ENCODE results near the gene LRBA.
"Not testable (repeated sequence)": the region's sequence is repeated elsewhere in the genome, so short reads cannot be mapped to it uniquely, and the experiment has no call there.

LRBA gene

DNA sequence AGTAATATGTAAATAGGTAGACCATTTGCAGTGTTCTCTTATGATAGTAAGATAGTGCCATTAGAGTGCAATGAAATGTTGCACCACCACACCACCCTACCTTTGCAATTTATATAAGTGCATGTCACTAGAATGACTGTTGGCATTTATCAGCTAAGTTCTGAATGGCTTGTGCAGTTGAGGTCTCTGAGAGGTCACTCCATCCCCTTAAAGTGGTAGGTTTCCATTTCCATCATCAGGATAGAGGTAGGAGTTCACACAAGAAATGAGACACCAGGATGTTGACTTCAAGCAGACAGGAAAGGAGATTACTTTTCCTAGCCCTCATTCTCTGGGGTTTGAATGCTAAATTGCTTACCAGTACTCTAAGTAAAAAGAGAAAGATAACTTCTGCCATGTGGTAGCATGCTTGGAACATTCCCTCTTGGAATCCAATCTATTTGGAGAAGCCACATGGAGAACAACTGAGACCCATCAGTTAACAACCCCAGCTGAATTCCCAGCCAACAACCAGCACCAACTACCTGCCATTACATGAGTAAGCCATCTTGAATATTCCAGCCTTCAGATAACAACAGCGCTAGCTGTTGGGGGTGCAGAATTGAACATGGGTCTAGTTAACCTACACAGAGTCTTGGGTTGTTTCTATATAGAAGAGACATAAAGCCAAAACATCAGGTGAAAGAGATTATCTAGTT, 6.7 kb upstream of the LRBA start:
- no peak for DNase-seq

DNA sequence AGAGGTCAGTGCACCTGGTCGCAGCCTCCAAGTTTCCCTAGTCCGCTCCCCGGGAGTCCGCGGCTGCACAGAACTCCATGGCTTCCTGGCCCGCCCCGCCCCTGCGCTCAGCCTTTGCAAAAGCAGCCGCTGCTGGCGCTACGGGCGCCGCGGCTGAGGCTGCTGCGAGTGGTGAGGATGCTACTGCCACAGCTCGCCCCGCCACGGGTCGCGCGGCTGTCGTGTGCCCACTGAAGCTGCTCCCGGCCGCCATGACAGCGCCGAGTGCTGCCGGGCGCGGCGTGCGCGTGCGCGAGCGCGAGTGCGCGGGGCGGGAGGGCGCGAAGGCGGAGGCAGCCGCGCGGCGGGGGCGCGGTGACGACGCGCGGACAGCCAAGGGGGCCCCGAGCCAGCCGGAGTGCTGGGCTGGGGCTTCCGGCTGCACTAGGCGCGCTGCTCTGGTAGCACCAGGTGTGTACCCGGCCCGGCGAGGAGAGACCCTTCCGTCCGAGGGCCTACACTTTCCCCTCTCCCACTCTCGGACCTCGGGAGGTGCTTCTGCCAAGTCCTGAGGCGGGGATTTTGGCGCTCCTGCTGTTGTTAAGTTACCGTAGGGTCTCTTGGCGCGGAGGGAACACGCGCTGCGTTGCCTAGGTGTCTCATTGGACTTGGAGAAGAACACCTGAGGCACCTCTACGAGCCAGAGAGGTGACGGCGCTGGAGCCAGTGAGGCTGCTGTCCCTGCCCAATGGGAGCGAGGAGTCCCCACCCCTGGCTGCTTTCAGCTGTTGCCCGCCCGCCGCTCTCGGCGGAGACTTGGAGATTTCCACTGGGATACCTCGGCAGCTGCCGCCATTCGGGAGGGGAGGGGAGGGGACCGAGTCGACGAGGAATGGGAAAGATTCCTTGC, 619 bp upstream of the LRBA start:
- DNase-seq = peak; percentile 76

DNA sequence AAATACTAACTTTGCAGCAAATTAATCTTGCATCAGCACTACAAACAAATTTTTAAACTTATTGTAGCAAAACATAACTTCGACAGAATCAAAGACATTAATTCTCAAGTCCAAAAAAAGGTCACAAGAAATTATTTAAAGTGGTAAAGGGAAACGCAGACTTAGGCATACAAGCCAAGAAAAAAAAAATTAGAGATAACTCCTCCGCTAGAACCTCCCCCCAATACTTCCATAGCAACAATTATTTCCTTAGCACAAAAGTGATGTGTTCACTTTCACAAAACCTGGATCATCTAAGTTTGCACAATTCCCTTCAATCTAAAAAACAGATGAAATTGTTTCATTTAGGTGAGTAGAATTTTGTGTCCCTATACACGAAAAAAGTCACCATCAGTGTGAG, 1.1 kb downstream of the LRBA start:
- DNase-seq = no peak

DNA sequence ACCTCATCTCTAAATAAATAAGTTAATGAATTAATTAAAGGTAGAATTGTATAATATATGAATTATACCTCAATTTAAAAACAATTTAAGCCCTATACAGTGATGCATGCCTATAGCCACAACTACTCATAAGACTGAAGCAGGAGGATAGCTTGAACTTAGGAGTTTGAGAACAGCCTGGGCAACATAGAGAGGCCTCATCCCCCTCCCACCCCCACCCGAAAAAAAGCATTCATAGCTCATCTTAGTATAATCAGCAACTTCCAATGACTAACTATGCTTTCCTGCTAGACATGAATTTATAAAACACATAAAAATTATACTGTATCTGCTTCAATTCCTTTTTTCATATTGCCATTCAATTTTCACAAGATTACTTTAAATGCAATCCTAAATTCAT, 1.6 kb downstream of the LRBA start:
- DNase-seq = no peak

DNA sequence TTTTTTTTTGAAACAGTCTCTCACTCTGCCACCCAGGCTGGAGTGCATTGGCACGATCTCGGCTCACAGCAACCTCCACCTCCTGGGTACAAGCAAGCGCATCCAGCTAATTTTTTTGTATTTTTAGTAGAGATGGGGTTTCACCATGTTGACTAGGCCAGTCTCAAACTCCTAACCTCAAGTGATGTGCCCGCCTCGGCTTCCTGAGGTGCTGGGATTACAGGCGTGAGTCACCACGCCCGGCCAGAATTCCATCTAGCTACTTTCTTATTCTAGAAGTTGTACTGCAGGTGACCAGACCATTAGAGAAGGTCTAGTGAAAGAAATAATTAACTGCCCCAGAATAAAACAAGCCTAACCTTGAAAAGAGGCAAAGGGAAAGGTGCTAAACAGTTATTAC, 2.3 kb downstream of the LRBA start:
- no peak for DNase-seq

DNA sequence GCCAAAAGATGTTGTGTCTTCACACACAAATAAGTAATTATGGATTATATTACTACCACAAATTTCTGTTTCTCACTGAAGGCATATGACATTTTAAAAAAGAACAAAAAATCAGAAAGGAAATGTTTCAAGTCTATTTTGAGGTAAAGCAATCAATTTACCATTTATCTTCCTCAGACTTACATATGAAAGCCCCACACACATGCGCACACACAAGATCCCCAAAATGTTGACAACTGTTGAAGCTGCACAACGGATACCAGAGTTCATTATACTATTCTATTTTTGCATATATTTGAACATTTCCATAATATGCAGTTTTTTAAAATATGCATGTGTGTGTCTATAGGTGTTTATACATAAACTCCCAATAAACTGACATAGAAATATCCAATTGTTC, 2.7 kb downstream of the LRBA start:
- no peak for DNase-seq

DNA sequence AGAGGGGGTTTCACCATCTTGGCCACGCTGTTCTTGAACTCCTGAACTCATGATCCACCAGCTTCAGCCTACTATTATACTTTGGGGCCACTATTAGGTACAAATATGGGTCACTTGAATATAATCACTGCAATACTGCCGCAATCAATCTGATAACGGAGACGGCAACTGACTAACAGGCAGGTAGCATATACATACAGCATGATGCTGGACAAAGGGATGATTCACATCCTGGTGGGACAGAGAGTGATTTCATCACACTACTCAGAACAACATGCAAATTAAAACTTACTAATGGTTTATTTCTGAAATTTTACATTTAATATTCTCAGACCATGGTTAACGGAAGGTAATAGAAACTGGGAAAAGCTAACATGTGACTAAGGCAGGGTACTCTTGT, 10.9 kb downstream of the LRBA start:
- no peak for DNase-seq

DNA sequence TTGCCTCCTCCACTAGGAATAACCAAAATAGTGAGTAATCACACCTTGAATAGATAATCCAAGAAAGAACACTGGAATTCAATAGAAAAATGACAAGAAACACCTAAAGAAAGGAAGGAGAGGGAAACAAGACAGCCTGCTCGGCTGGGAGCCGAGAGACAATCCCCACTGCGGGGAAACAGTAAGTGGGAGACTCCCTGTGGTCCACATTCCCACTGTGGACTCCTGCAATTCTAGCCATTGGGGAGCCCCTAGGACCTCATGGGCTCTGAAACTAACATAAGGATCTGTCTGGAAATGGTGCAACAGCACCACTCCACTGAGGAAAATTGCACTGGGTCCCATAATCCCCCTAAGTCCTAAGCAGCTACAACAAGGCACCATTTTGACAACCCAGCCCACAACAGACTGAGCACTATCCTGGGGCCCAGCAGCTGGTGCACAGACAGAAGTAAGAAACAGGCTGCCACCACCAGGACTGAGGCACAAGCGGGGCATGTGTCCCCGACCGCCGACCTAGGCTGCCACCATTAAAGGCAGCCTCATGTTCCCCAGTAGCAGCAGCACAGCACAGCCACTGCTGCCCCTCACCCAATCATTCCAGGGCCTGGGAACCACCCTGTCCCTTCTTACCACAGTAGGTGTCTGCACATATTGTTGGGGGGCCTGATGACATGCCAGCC, 14.2 kb downstream of the LRBA start:
- DNase-seq = no peak

DNA sequence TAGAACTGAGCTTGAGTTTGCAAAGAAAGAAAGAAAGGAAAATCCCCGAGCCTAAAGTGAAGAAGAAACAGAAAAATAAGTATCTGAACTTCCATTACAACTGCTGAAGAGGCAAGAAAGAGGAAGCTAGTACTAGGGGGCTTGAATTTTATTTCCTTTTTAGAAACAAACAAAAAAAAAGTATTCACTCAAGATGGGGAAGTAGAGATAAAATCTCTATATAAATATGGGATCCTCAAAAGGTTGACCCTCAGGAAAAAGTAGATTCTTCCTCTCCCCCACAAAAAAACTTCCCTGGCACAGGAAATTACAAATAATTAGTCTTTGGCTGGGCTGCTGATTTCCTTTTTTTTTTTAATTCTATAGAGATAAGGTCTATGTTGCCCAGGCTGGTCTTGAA, 16.0 kb downstream of the LRBA start:
- no peak for DNase-seq

DNA sequence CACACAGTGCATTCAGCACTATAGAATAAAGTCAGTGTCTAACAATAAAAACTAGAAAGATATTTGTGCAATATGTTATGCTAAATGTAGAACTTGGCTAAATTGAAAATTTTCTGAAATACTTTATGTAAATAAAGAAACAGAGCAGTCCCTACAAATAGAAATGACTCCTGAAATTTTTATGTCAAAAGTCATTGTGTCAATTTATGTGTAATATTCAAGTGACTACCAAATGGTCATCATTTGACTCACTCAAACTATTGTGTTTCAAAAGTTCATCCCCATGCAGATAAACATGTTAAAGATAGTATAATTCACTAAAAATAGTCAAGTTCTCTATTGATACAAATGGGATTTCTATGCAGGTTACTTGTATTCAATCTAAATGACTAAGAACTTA, 17.9 kb downstream of the LRBA start:
- DNase-seq = no peak

DNA sequence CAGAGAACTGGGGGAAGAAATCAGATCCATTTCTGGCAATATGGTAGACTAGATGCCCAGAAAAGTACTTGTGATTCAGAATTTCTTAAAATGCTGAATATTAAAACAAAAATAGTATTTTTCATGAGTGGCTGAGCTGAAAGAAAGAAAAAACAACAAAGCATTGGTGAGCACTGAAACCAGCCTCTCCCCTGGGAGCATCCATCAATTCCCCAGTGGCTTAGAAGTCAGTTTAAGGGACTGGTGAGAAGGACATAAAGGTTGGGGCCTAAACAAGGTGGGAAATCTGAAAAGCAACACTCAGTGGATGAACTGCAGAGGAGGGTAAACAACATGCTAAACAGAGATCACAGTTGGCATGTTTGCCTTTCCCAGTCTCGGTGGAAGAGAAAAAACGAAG, 20.4 kb downstream of the LRBA start:
- DNase-seq = no peak

DNA sequence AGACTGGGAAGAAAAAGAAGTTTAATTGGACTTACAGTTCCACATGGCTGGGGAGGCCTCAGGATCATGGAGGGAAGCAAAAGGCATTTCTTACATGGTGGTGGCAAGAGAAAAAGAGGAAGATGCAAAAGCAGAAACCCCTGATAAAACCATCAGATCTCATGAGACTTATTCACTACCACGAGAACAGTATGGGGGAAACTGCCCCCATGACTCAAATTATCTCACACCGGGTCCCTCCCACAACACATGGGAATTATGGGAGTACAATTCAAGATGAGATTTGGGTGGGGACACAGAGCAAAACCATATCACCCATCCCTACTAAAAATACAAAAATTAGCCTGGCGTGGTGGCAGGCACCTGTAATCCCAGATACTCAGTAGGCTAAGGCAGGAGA, 21.5 kb downstream of the LRBA start:
- DNase-seq = not testable (repeated sequence)

DNA sequence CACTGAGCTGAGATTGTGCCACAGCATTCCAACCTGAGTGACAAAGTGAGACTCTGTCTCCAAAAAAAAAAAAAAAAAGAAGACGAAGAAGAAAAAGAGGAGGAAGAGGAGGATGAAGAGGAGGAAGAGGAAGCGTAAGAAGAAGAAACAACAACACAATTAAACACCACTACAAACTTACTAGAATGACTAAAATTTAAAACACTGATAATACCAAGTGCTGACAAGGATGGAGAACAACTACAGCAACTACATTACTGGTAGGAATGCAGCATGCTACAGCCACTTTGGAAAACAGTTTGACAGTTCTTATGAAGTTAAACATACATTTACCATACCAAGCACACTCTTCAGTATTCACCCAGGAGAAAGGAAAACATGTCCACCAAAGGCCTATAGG, 24.1 kb downstream of the LRBA start:
- DNase-seq = no peak

DNA sequence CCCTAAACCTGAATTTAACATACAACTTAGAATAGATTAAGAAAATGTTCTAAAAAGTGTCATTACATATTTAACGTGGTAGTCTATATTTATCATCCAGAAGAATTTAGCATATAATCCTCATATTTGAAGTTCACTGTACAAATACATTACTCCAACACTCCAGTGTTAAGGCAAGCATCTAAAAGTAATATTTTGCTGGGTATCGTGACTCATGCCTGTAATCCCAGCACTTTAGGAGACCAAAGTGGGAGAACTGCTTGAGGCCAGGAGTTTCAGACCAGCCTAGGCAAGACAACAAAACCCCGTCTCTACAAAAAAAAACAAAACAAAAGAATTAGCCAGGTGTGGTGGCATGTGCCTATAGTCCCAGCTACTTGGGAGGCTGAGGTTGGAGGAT, 24.8 kb downstream of the LRBA start:
- DNase-seq = no peak

DNA sequence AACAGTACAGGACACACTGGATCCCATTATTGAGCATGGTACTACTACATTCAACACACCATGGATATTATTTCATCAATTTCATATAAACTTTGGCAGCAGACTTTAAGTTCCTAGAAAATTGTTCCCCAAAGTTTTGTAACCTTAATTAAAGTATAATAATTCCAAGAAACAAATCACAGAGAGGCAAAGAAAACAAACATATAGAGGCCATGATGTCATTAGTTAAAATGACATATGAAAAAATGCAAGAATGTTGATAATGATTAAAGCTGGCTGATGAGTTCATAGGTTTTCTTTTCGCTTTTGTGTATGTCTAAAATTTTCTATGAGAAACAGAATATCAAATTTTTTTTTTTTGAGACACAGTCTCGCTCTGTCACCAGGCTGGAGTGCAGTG, 26.8 kb downstream of the LRBA start:
- DNase-seq = no peak

DNA sequence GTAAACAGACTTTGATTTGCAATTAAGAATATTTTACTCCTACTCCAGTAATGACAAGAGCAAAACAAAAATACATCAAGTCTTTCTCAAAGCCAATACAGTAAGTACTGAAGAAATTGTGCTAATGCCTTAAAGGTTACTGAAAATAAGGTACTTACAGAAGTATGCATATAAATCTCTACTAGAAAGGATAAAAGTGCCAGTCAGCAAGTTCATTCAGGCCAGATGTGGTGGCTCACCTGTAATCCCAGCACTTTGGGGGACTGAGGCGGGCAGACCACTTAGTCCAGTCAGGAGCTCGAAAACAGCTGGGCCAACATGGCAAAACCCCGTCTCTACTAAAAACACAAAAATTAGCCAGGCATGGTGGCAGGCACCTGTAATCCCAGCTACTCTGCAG, 27.9 kb downstream of the LRBA start:
- DNase-seq = no peak

DNA sequence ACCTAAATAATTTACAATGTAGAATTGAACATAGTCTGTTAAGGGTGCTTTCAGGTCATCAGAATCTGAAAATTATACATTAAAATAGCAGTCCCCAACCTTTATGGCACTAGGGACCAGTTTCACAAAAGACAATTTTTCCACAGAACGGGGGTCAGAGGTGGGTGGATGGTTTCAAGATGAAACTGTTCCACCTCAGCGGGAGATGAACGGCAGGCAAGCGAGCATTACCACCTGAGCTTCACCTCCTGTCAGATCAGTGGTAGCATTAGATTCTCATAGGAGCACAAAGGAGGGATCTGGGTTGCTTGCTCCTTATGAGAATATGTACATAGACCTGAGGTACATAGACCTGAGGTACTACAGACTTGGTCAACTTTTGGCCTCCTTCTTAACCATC, 29.0 kb downstream of the LRBA start:
- DNase-seq = no peak

DNA sequence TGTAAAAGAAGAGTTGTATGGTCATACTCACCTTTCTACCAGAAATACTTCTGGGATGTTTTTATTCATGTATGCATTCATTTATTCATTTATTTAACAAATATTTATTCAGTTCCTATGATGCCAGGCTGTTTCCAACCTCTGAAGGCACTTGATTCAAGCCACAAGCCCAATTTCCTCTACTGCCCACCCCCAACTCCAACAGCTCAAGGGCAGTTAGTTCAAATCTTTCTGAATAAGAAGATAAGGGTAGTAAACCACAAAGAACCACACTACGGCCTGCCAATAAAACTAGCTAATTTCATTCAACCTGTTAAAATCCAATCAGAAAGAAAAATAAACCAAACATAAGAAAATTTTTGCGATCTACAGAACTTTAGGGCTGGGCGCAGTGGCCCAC, 31.2 kb downstream of the LRBA start:
- no peak for DNase-seq

DNA sequence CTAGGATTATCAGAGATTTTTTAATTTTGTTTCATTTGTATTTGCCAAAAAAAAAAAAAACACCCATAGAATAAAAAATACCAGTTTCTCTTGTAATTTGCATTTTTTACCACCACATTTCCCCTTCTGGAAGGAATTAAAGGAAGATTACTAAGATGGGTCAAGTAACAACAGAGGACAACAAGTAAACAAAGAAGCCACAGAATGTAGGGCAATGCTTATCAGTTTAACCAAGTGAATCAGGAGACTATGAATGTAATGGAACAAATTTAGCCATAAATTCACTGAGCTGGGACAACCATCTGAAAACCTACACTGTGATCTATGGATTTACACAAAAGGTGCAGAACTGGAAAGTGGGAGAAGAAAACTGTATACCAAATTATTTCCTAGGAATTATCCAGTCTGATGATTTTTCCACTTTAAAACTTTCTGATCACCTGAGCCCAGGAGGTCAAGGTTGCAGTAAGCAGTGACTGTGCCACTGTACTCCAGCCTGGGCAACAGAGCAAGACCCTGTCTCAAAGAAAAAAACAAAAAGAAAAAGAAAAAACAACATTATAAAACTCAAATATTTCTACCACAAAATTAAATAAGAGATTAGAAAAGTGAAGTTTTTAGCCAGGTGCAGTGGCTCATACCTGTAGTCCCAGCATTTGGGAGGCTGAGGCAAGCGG, 32.4 kb downstream of the LRBA start:
- DNase-seq = no peak

DNA sequence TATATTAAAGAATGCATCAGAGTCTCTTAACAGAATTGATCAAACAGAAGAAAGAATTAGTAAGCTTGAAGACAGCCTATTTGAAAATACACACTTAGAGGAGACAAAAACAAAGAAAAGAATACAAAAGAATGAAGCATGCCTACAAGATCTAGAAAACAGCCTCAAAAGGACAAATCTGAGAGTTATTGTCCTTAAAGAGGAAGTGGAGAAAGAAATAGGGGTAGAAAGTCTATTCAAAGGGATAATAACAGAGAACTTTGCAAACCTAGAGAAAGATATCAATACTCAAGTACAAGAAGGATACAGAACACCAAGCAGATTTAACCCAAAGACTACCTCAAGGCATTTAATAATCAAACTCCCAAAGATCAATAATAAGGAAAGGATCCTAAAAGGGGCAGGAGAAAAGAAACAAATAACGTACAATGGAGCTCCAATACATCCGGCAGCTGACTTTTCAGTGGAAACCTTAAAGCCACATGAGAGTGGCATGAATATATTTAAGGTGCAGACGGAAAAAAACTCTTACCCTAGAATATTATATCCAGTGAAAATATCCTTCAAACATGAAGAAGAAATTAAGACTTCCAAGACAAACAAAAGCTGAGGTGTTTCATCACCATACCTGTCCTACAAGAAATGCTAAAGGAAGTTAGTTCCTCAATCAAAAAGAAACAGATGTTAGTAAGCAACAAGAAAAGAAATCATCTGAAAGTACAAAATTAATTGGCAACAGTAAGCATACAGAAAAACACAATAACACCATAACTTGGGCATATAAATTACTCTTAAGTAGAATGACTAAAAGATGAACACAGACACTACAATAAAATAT, 36.1 kb downstream of the LRBA start:
- DNase-seq = no peak

DNA sequence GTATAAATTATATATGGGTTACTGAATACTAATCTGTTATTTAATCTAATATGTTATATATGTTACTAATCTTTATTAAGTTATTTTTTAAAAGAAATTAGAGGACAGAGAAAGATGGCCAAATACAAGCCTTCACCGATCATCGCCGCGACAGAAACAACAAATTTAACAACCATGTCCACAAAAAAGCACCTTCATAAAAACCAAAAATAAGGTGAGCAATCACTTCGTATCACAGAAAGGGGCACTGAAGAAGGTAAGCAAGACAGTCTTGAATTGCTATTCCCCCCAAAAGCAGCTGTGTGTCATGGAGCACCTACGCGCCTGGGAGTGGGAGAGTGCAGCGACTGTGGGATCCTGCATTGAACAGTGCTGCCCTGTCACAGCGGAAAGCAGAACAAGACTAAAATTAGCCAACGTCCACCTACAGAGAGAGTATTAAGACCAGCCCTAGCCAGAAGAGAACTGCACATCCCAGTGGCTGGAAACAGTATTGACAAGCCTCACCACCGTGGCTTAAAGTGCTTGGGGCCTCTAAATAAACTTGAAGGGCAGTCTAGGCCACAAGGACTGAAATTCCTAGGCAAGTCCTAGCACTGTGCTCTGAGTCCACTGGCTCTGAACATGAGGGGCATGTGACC, 38.5 kb downstream of the LRBA start:
- no peak for DNase-seq

DNA sequence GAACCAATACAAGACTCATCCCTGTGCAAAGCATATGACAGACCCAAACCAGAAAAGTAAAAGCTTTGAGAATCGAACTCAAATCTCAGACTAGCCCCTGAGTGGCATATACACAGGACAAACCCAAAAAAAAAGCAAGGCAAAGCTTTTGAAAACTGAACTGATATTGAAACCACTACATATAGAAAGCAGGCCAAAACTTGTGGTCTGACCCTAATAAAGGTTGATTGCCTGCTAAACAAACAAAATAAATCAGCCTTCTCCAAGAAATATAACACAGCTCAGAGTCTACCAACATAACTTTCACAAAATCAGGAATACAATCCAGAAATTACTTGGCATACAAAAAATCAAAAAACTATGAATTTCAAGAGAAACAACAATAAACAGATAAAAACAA, 40.3 kb downstream of the LRBA start:
- no peak for DNase-seq
